ENCODE data around the gene CXXC4.

- TF ChIP-seq CTCF (conservative IDR thresholded peaks at IDR 0.05) (no peak), EZH2 (IDR thresholded peaks at IDR 0.05; ENCODE audit: low read depth) (no peak)
Measured at GRCh38 chr4:104465619-104466018, 29.1 kb downstream of the CXXC4 start.

All from PC-9 (cell line).